Esophagus muscularis mucosa (tissue), 3 donors: ENCODE results near the gene GMPR2.

Experiments
- POLR2AphosphoS5 ChIP-seq, 2 donors: sonication (generic); formaldehyde crosslinking; IDR thresholded peaks; one replicate each; pipeline ENCODE4 v1.6.1; 2017; ENCODE audit warnings: antibody characterized with exemption in 2 of 2
- TF ChIP-seq, protein P1 (sequence below), 3 experiments: fragments of 200-600 bp in 2 of 3; fragments of 450-650 bp in 1 of 3; sonication (generic) in 2 of 3; IDR thresholded peaks; one replicate each; pipeline ENCODE4 v1.5.1; 2017 to 2019; ENCODE audit warnings: antibody characterized with exemption in 3 of 3, mild to moderate bottlenecking in 2 of 3, moderate library complexity in 1 of 3

DNA sequence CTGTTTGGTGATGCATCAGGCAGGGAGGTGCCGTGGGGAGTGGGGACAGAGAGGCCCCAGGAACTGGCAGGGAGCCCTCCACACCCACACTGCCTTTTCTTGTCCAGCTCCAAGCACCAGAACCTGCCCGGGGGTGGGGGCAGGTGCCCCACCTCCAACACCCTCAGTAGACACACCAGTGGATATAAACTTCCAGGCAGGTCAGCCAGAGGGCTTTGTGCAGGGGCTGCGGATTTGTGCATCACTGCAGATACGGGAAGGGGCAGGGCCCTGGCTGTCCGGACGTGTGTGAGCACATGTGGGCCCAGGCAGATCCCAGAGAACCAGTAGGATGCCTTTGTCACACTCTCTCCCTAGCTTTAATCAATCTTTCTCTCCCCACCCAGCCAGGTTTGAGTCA is 31.6 kb downstream of the GMPR2 start:
- TF ChIP-seq POLR2AphosphoS5 (IDR thresholded peaks at IDR 0.05) = no peak
- TF ChIP-seq, protein P1, sequence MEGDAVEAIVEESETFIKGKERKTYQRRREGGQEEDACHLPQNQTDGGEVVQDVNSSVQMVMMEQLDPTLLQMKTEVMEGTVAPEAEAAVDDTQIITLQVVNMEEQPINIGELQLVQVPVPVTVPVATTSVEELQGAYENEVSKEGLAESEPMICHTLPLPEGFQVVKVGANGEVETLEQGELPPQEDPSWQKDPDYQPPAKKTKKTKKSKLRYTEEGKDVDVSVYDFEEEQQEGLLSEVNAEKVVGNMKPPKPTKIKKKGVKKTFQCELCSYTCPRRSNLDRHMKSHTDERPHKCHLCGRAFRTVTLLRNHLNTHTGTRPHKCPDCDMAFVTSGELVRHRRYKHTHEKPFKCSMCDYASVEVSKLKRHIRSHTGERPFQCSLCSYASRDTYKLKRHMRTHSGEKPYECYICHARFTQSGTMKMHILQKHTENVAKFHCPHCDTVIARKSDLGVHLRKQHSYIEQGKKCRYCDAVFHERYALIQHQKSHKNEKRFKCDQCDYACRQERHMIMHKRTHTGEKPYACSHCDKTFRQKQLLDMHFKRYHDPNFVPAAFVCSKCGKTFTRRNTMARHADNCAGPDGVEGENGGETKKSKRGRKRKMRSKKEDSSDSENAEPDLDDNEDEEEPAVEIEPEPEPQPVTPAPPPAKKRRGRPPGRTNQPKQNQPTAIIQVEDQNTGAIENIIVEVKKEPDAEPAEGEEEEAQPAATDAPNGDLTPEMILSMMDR (IDR thresholded peaks at IDR 0.05) = no peak
